Keratinocyte (primary cell): Measurements from ENCODE around the gene SDK2. TPM values are rescaled to one million over a fixed set of nuclear protein-coding genes. Genes with fewer than 3 reads are reported as not detected.

Experiments
- DNase-seq: peaks from one replicate; pipeline ENCODE4 v3.0.0-alpha.2; 2011; ENCODE audit warnings: low read depth, missing footprints, low spot score
- FAIRE-seq: peaks from 2 replicates; lab custom pipeline; 2011; peaks lifted over from hg19 to GRCh38; lab: Jason Lieb, UNC
- H2AFZ ChIP-seq: 2 replicates; pipeline ENCODE4 v1.6.0; 2012; ENCODE audit warnings: low read length, control low read depth, inconsistent platforms; ENCODE audit not compliant: control insufficient read depth
- H3K27ac ChIP-seq: 2 replicates; pipeline ENCODE4 v1.5.1; 2011; ENCODE audit warnings: low read length; ENCODE audit not compliant: control insufficient read depth, insufficient read depth
- H3K27me3 ChIP-seq: 3 replicates; pipeline ENCODE4 v1.6.0; 2011; ENCODE audit warnings: low read length; ENCODE audit not compliant: control insufficient read depth, insufficient read depth; ENCODE audit errors: extremely low read depth
- H3K36me3 ChIP-seq, 2 experiments: 2 replicates in 1 of 2; 3 replicates in 1 of 2; pipeline ENCODE4 v1.5.1; 2011; ENCODE audit warnings: low read length in 2 of 2, mild to moderate bottlenecking in 1 of 2; ENCODE audit not compliant: control insufficient read depth in 2 of 2, insufficient read depth in 2 of 2; ENCODE audit errors: extremely low read depth in 1 of 2
- H3K4me1 ChIP-seq: 3 replicates; pipeline ENCODE4 v1.5.1; 2011; ENCODE audit warnings: low read length; ENCODE audit not compliant: control insufficient read depth, insufficient read depth; ENCODE audit errors: extremely low read depth
- H3K4me2 ChIP-seq: 3 replicates; pipeline ENCODE4 v1.6.0; 2011; ENCODE audit warnings: low read depth, low read length; ENCODE audit not compliant: control insufficient read depth, insufficient read depth; ENCODE audit errors: extremely low read depth
- H3K4me3 ChIP-seq, 3 experiments: fragments of 200-600 bp in 1 of 3; sonication (generic) in 1 of 3; 2 replicates in 2 of 3; 3 replicates in 1 of 3; pipeline ENCODE4 v1.5.1; 2011 to 2016; ENCODE audit warnings: low read length in 3 of 3, mild to moderate bottlenecking in 3 of 3, control low read depth in 2 of 3, inconsistent platforms in 1 of 3, low read depth in 1 of 3, mixed read lengths in 1 of 3, mixed run types in 1 of 3, moderate library complexity in 1 of 3; ENCODE audit not compliant: control insufficient read depth in 2 of 3, insufficient read depth in 2 of 3; ENCODE audit errors: extremely low read depth in 1 of 3
- H3K79me2 ChIP-seq: 2 replicates; pipeline ENCODE4 v1.6.0; 2012; ENCODE audit warnings: low read length; ENCODE audit not compliant: control insufficient read depth, insufficient read depth
- H3K9ac ChIP-seq: 3 replicates; pipeline ENCODE4 v1.6.0; 2011; ENCODE audit warnings: low read length; ENCODE audit not compliant: control insufficient read depth, insufficient read depth; ENCODE audit errors: extremely low read depth
- H3K9me1 ChIP-seq: 3 replicates; pipeline ENCODE4 v1.6.0; 2011; ENCODE audit warnings: low read length; ENCODE audit not compliant: control insufficient read depth, insufficient read depth; ENCODE audit errors: extremely low read depth
- H3K9me3 ChIP-seq: 2 replicates; pipeline ENCODE4 v1.5.1; 2012; ENCODE audit warnings: low read depth, low read length; ENCODE audit not compliant: control insufficient read depth
- H4K20me1 ChIP-seq: 3 replicates; pipeline ENCODE4 v1.6.0; 2011; ENCODE audit warnings: low read length; ENCODE audit not compliant: control insufficient read depth, insufficient read depth; ENCODE audit errors: extremely low read depth
- EZH2 ChIP-seq: IDR thresholded peaks from one replicate; pipeline ENCODE4 v1.6.1; 2012; ENCODE audit warnings: inconsistent platforms, mild to moderate bottlenecking, low read length, moderate library complexity
- dilution Hi-C: fragments of 300-500 bp; cut with MboI; formaldehyde crosslinking; loops from one replicate; pipeline ENCODE4 v1.7.0; 2020; ENCODE audit warnings: low sequenced_read_pairs; ENCODE audit not compliant: extremely low pct_ligation_motif_present
- polyA plus RNA-seq, 5 experiments: library from polyadenylated mRNA; depleted of rRNA in 3 of 5; stranded (reverse) in 3 of 5; stranded (forward) in 1 of 5; unstranded in 1 of 5; fragments of >200 nt; gene quantifications; 1 replicate in 1 of 5; 2 replicates in 3 of 5; 3 replicates in 1 of 5; pipeline versions ENCODE4 v1.2.1 to v1.2.3, GENCODE V29; 2011 to 2012; ENCODE audit warnings: missing spikeins in 2 of 5, low read depth in 1 of 5, low replicate concordance in 1 of 5
- TF ChIP-seq, protein P1 (sequence below), 3 experiments: IDR thresholded peaks in 1 of 3; conservative IDR thresholded peaks in 1 of 3; optimal IDR thresholded peaks in 1 of 3; 2 replicates in 2 of 3; 3 replicates in 1 of 3; pipeline versions ENCODE3 to v1.5.1; 2011; ENCODE audit warnings: low read length in 3 of 3, mild to moderate bottlenecking in 3 of 3, moderate library complexity in 2 of 3, control low read depth in 1 of 3, inconsistent platforms in 1 of 3; ENCODE audit not compliant: insufficient read depth in 2 of 3; ENCODE audit errors: extremely low read depth in 1 of 3

SDK2 gene
- polyA plus RNA-seq, 1 donor (not counting 4 experiments of a cell fraction or from before 2014, with no cell fraction given), result 1.8 TPM

DNA sequence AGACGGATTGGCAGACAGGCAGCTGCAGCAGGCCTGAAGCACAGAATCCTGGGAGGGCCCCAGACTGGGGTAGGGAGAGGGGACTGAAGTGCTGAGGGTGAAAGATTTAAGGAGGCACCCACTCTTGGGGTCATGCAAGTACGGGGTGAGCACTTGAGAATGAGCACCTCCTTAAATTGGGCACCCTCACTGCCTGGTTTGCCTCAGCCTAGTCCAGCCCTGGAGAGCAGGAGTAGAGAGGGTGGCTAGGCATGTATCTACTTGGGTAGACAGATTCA, 178.4 kb downstream of the SDK2 start:
- no peaks in the 10 kb centered on the region for H3K4me1 ChIP-seq
- H3K27ac ChIP-seq, result no peak overlapping the region
- dilution Hi-C loops, result no loop called here
- H3K79me2 ChIP-seq, result no peaks in the 10 kb centered on the region
- no peaks in the 10 kb centered on the region for H4K20me1 ChIP-seq
- no peak overlapping the region for H2AFZ ChIP-seq
- TF ChIP-seq, protein P1, sequence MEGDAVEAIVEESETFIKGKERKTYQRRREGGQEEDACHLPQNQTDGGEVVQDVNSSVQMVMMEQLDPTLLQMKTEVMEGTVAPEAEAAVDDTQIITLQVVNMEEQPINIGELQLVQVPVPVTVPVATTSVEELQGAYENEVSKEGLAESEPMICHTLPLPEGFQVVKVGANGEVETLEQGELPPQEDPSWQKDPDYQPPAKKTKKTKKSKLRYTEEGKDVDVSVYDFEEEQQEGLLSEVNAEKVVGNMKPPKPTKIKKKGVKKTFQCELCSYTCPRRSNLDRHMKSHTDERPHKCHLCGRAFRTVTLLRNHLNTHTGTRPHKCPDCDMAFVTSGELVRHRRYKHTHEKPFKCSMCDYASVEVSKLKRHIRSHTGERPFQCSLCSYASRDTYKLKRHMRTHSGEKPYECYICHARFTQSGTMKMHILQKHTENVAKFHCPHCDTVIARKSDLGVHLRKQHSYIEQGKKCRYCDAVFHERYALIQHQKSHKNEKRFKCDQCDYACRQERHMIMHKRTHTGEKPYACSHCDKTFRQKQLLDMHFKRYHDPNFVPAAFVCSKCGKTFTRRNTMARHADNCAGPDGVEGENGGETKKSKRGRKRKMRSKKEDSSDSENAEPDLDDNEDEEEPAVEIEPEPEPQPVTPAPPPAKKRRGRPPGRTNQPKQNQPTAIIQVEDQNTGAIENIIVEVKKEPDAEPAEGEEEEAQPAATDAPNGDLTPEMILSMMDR (optimal IDR thresholded peaks at IDR 0.05 in 1 of 3, IDR thresholded peaks at IDR 0.05 in 1 of 3, conservative IDR thresholded peaks at IDR 0.05 in 1 of 3; ENCODE audit: extremely low read depth in 1 of 3, insufficient read depth in 2 of 3, low read length in 3 of 3), result no peak
- TF ChIP-seq EZH2, result no peak
- DNase-seq (no peak), FAIRE-seq (no peak)
- H3K4me2 ChIP-seq, result no peak overlapping the region
- H3K9me3 ChIP-seq, result no peaks in the 10 kb centered on the region
- H3K9ac ChIP-seq, result no peak overlapping the region
- no peaks in the 10 kb centered on the region for H3K27me3 ChIP-seq
- no peaks in the 10 kb centered on the region for H3K9me1 ChIP-seq
- H3K4me3 ChIP-seq, result no peak overlapping the region
- H3K36me3 ChIP-seq, result no peaks in the 10 kb centered on the region

DNA sequence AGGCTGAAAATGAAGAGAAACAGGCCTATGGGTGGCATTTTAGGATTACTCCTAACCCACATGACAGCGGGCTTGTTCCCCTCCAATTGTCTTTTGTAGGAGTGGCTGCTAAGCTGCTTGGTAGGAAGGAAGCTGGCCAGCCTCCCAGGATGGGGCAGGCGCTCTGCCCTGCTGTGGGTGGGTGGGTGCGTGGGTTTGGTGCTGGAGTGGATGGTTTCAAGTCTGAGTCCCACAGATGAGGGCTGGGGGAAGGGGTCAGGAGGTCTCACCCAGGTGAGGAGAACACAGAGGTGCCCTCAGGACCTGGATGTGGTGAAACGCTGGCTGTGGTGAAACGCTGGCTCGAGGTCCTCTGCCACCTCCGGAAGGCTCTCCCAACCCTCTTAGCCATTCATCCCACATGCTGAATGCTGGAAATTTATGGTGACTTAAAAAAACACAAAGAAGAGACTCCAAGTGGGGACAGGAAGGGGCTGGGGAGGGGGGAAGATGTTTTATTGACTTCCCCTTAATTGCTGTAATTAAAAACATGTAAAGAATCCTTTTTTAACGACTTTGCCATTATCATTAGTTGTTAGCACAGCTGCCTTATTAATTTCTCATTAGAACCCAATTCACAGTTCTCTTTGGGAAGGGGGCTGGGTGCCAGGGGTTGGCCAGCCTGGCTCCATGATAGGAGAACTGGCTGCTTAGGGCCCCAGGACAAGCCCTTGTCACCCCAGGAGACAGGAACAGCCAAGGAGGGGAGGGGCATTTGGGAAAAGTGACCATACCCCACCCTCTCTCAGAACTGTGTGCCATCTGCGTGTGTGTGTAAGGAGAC, 178.9 kb downstream of the SDK2 start:
- H3K27ac ChIP-seq, result no peak overlapping the region
- no peak overlapping the region for H3K9ac ChIP-seq
- no peaks in the 10 kb centered on the region for H3K4me1 ChIP-seq
- FAIRE-seq (no peak), DNase-seq (no peak)
- H3K36me3 ChIP-seq, result no peaks in the 10 kb centered on the region
- H3K9me3 ChIP-seq, result no peaks in the 10 kb centered on the region
- dilution Hi-C loops, result no loop called here
- no peaks in the 10 kb centered on the region for H3K79me2 ChIP-seq
- H3K9me1 ChIP-seq, result no peaks in the 10 kb centered on the region
- no peak overlapping the region for H3K4me3 ChIP-seq
- TF ChIP-seq, protein P1 (optimal IDR thresholded peaks at IDR 0.05 in 1 of 3, IDR thresholded peaks at IDR 0.05 in 1 of 3, conservative IDR thresholded peaks at IDR 0.05 in 1 of 3; ENCODE audit: extremely low read depth in 1 of 3, insufficient read depth in 2 of 3, low read length in 3 of 3), result no peak
- TF ChIP-seq EZH2, result no peak
- no peaks in the 10 kb centered on the region for H4K20me1 ChIP-seq
- H3K27me3 ChIP-seq, result no peaks in the 10 kb centered on the region
- no peak overlapping the region for H3K4me2 ChIP-seq
- no peak overlapping the region for H2AFZ ChIP-seq
